GM12875 (cell line): ENCODE measurements around the gene MIXL1.

Source experiments
- H3K4me3 ChIP-seq: one replicate; pipeline ENCODE4 v1.5.1; 2011; ENCODE audit warnings: low read depth, low read length, control low read depth
- CTCF ChIP-seq: IDR thresholded peaks from 2 replicates; pipeline ENCODE4 v1.5.1; 2011; ENCODE audit warnings: low read depth, mild to moderate bottlenecking, control low read depth, inconsistent platforms, low read length, moderate library complexity, borderline replicate concordance; ENCODE audit not compliant: insufficient read depth

Gene MIXL1

GRCh38 chr1:226204198-226204597, 19.3 kb upstream of the MIXL1 start:
- TF ChIP-seq CTCF = no peak

GRCh38 chr1:226207048-226207447, 16.4 kb upstream of the MIXL1 start:
- H3K4me3 ChIP-seq = no peak overlapping the region
- TF ChIP-seq CTCF = no peak

More at GRCh38 chr1:226204198-226204597, 19.3 kb upstream of the MIXL1 start:
- no peak overlapping the region for H3K4me3 ChIP-seq

GRCh38 chr1:226209307-226210059, 14.0 kb upstream of the MIXL1 start:
- H3K4me3 ChIP-seq = no peak overlapping the region
- no peak for TF ChIP-seq CTCF

GRCh38 chr1:226210571-226211176, 12.8 kb upstream of the MIXL1 start:
- no peak overlapping the region for H3K4me3 ChIP-seq
- TF ChIP-seq CTCF = no peak

GRCh38 chr1:226211181-226211821, 12.2 kb upstream of the MIXL1 start:
- H3K4me3 ChIP-seq = no peak overlapping the region
- TF ChIP-seq CTCF = no peak

GRCh38 chr1:226212545-226212944, 10.9 kb upstream of the MIXL1 start:
- no peak overlapping the region for H3K4me3 ChIP-seq
- TF ChIP-seq CTCF = no peak

- no peak for TF ChIP-seq CTCF
- H3K4me3 ChIP-seq = no peak overlapping the region
These were observed 8.2 kb upstream of the MIXL1 start for GRCh38 chr1:226215239-226215638.
